HEK293 (cell line): Measurements from ENCODE around the gene DCP1A.
A peak's percentile ranks its signal among the peaks of the same experiment; 100 is the strongest.

ENCODE experiments used
- EGR2 ChIP-seq: fragments of 450-650 bp; formaldehyde crosslinking; IDR thresholded peaks from 2 replicates; pipeline ENCODE4 v1.5.1; 2016; ENCODE audit warnings: low read depth, missing biosample characterization, missing genetic modification characterization
- GLI4 ChIP-seq: fragments of 450-650 bp; formaldehyde crosslinking; IDR thresholded peaks from 2 replicates; pipeline ENCODE4 v1.5.1; 2016; ENCODE audit warnings: missing biosample characterization, missing genetic modification characterization
- IKZF3 ChIP-seq: fragments of 450-650 bp; IDR thresholded peaks from 2 replicates; pipeline ENCODE4 v1.5.0; 2018; ENCODE audit warnings: missing biosample characterization, mild to moderate bottlenecking, missing genetic modification characterization, moderate library complexity
- KLF16 ChIP-seq: fragments of 450-650 bp; formaldehyde crosslinking; IDR thresholded peaks from 2 replicates; pipeline ENCODE4 v1.5.1; 2017; ENCODE audit warnings: missing biosample characterization, missing genetic modification characterization
- KLF17 ChIP-seq: fragments of 450-650 bp; formaldehyde crosslinking; IDR thresholded peaks from 2 replicates; pipeline ENCODE4 v1.5.1; 2016; ENCODE audit warnings: missing biosample characterization, missing genetic modification characterization
- PRDM4 ChIP-seq: fragments of 450-650 bp; formaldehyde crosslinking; IDR thresholded peaks from 2 replicates; pipeline ENCODE4 v1.5.1; 2017; ENCODE audit warnings: missing biosample characterization, missing genetic modification characterization
- TCF7L2 ChIP-seq: IDR thresholded peaks from 2 replicates; pipeline ENCODE4 v1.6.1; 2011; ENCODE audit warnings: low read depth, mild to moderate bottlenecking, inconsistent platforms, low read length, moderate library complexity, borderline replicate concordance
- WT1 ChIP-seq: fragments of 450-650 bp; formaldehyde crosslinking; IDR thresholded peaks from 2 replicates; pipeline ENCODE4 v1.5.1; 2016; ENCODE audit warnings: missing biosample characterization, missing genetic modification characterization
- ZBTB10 ChIP-seq: fragments of 450-650 bp; formaldehyde crosslinking; IDR thresholded peaks from 2 replicates; pipeline ENCODE4 v1.5.1; 2016; ENCODE audit warnings: missing biosample characterization, missing genetic modification characterization
- ZBTB6 ChIP-seq: fragments of 450-650 bp; formaldehyde crosslinking; IDR thresholded peaks from 2 replicates; pipeline ENCODE4 v1.5.1; 2017; ENCODE audit warnings: missing biosample characterization, missing genetic modification characterization
- ZNF239 ChIP-seq: fragments of 450-650 bp; formaldehyde crosslinking; IDR thresholded peaks from 2 replicates; pipeline ENCODE4 v1.5.1; 2016; ENCODE audit warnings: missing biosample characterization, missing genetic modification characterization
- ZNF302 ChIP-seq: fragments of 450-650 bp; formaldehyde crosslinking; IDR thresholded peaks from 2 replicates; pipeline ENCODE4 v1.5.1; 2016; ENCODE audit warnings: missing biosample characterization, missing genetic modification characterization, low read depth
- ZNF394 ChIP-seq: fragments of 450-650 bp; formaldehyde crosslinking; IDR thresholded peaks from 2 replicates; pipeline ENCODE4 v1.5.1; 2016; ENCODE audit warnings: missing biosample characterization, missing genetic modification characterization, mild to moderate bottlenecking, moderate library complexity, borderline replicate concordance
- ZNF398 ChIP-seq: fragments of 450-650 bp; formaldehyde crosslinking; IDR thresholded peaks from 2 replicates; pipeline ENCODE4 v1.5.1; 2017; ENCODE audit warnings: missing biosample characterization, missing genetic modification characterization
- ZNF433 ChIP-seq: fragments of 450-650 bp; formaldehyde crosslinking; IDR thresholded peaks from 2 replicates; pipeline ENCODE4 v1.5.1; 2016; ENCODE audit warnings: missing biosample characterization, missing genetic modification characterization, low read depth
- ZNF560 ChIP-seq: fragments of 450-650 bp; formaldehyde crosslinking; IDR thresholded peaks from 2 replicates; pipeline ENCODE4 v1.5.1; 2017; ENCODE audit warnings: missing biosample characterization, missing genetic modification characterization, borderline replicate concordance
- ZNF610 ChIP-seq: fragments of 450-650 bp; formaldehyde crosslinking; IDR thresholded peaks from 2 replicates; pipeline ENCODE4 v1.5.1; 2016; ENCODE audit warnings: missing biosample characterization, missing genetic modification characterization, borderline replicate concordance
- ZNF639 ChIP-seq: fragments of 450-650 bp; formaldehyde crosslinking; IDR thresholded peaks from 2 replicates; pipeline ENCODE4 v1.5.1; 2016; ENCODE audit warnings: missing biosample characterization, missing genetic modification characterization
- ZNF692 ChIP-seq: fragments of 450-650 bp; formaldehyde crosslinking; IDR thresholded peaks from 2 replicates; pipeline ENCODE4 v1.5.1; 2016; ENCODE audit warnings: missing biosample characterization, missing genetic modification characterization
- ZNF704 ChIP-seq: fragments of 450-650 bp; formaldehyde crosslinking; IDR thresholded peaks from 2 replicates; pipeline ENCODE4 v1.5.1; 2016; ENCODE audit warnings: missing biosample characterization, missing genetic modification characterization
- ZNF768 ChIP-seq: fragments of 450-650 bp; formaldehyde crosslinking; IDR thresholded peaks from 2 replicates; pipeline ENCODE4 v1.5.1; 2018; ENCODE audit warnings: missing biosample characterization, mild to moderate bottlenecking, missing genetic modification characterization
- ZNF843 ChIP-seq: fragments of 450-650 bp; formaldehyde crosslinking; IDR thresholded peaks from 2 replicates; pipeline ENCODE4 v1.5.1; 2016; ENCODE audit warnings: missing biosample characterization, missing genetic modification characterization
- ZSCAN5A ChIP-seq: fragments of 450-650 bp; formaldehyde crosslinking; IDR thresholded peaks from 2 replicates; pipeline ENCODE4 v1.5.1; 2016; ENCODE audit warnings: missing biosample characterization, missing genetic modification characterization

DCP1A gene

GRCh38 chr3:53347261-53348064, at the start of gene DCP1A (continued):
- TF ChIP-seq WT1 (peak; percentile 54; the same call in 1 of the 2 replicates), ZNF302 (tag by site-specific recombination) (no peak), GLI4 (tag by site-specific recombination) (peak; percentile 98), KLF17 (peak; percentile 97), ZBTB10 (peak; percentile 74; the same call in 1 of the 2 replicates), ZNF639 (tag by site-specific recombination) (peak; percentile 100), ZNF394 (peak; percentile 89), ZNF843 (tag by site-specific recombination) (peak; percentile 84; the same call in 1 of the 2 replicates), ZSCAN5A (tag by site-specific recombination) (peak; percentile 98), ZNF398 (peak; percentile 59), ZNF239 (tag by site-specific recombination) (peak; percentile 86), IKZF3 (peak; percentile 65; the same call in 1 of the 2 replicates), ZNF704 (tag by site-specific recombination) (no peak), ZNF768 (tag by site-specific recombination) (no peak), PRDM4 (peak; percentile 79), ZNF433 (no peak), ZBTB6 (peak; percentile 84), EGR2 (tag by site-specific recombination) (peak; percentile 79), ZNF560 (no peak), KLF16 (tag by site-specific recombination) (peak; percentile 99), ZNF610 (tag by site-specific recombination) (peak; percentile 90), TCF7L2 (no peak; the same call in 1 of the 2 replicates), ZNF692 (peak; percentile 94)
